HCT116 (cell line): ENCODE results near the gene KCNIP3. TPM values are rescaled to one million over a fixed set of nuclear protein-coding genes. Genes with fewer than 3 reads are reported as not detected.

ENCODE experiments used
- ATAC-seq: fragments of 200-7000 bp; cut with Tn5 transposase; 2 replicates; pipeline ENCODE4 v1.9.1; 2020; ENCODE audit warnings: mild to moderate bottlenecking, moderate library complexity
- BruUV-seq: library from RNA; stranded (reverse); fragments of 400-500 nt; replicated peaks from 2 replicates; lab custom pipeline; 2021; lab: Mats Ljungman, UMichigan
- CTCF ChIA-PET: fragments of 300-600 bp; sonication (Branson Sonifier 250); formaldehyde crosslinking; loops from one replicate; lab custom pipeline; 2021; ENCODE audit warnings: antibody characterized with exemption; lab: Charles Lee
- POLR2A ChIA-PET: fragments of 300-600, 350-600 bp; sonication (Branson Sonifier 250); formaldehyde crosslinking; loops from one replicate; lab custom pipeline; 2021; ENCODE audit warnings: antibody characterized with exemption; lab: Charles Lee
- RAD21 ChIA-PET, 2 experiments: fragments of 300-600 bp; sonication (Branson Sonifier 250); formaldehyde crosslinking; loops; one replicate each; lab custom pipeline; 2023; ENCODE audit warnings: low total read pairs in 2 of 2; ENCODE audit not compliant: uncharacterized antibody in 2 of 2, unreplicated experiment in 2 of 2, low non-redundant PET in 1 of 2; lab: Charles Lee
- DNase-seq: peaks from one replicate; pipeline ENCODE4 v3.0.0-alpha.2; 2010; ENCODE audit warnings: low read depth, low spot score
- H2AFZ ChIP-seq: fragments of 200-600 bp; shearing (Covaris generic), sonication (generic); 2 replicates; pipeline ENCODE4 v1.6.1; 2017; ENCODE audit warnings: low read depth, mixed run types, mixed read lengths, antibody characterized with exemption, low read length; ENCODE audit not compliant: poor library complexity, severe bottlenecking
- H3K27ac ChIP-seq: 2 replicates; pipeline ENCODE4 v1.5.1; 2012; ENCODE audit warnings: low read depth, low read length
- H3K27me3 ChIP-seq: fragments of 200-600 bp; sonication (generic); 2 replicates; pipeline ENCODE4 v1.6.1; 2016; ENCODE audit warnings: mixed run types, low read length, mixed read lengths; ENCODE audit not compliant: insufficient read depth
- H3K36me3 ChIP-seq, 2 experiments: fragments of 200-500 bp in 1 of 2; fragments of 200-600 bp in 1 of 2; sonication (Bioruptor generic) in 1 of 2; sonication (generic) in 1 of 2; 2 replicates each; pipeline versions ENCODE4 v1.5.1 to v1.6.1; 2014 to 2016; ENCODE audit warnings: low read length in 2 of 2, inconsistent platforms in 1 of 2, mixed read lengths in 1 of 2, mixed run types in 1 of 2; ENCODE audit not compliant: insufficient read depth in 2 of 2, control insufficient read depth in 1 of 2
- H3K4me1 ChIP-seq, 2 experiments: fragments of 200-600 bp in 1 of 2; sonication (generic) in 1 of 2; 2 replicates each; pipeline versions ENCODE4 v1.5.1 to v1.6.1; 2012 to 2017; ENCODE audit warnings: low read length in 2 of 2, inconsistent platforms in 1 of 2, mild to moderate bottlenecking in 1 of 2, mixed read lengths in 1 of 2, mixed run types in 1 of 2, moderate library complexity in 1 of 2; ENCODE audit not compliant: insufficient read depth in 2 of 2, control insufficient read depth in 1 of 2
- H3K4me2 ChIP-seq: fragments of 200-600 bp; sonication (generic); 2 replicates; pipeline ENCODE4 v1.6.1; 2017; ENCODE audit warnings: mixed run types, low read length, mixed read lengths
- H3K4me3 ChIP-seq, 2 experiments: fragments of 200-600 bp in 1 of 2; sonication (generic) in 1 of 2; replicated peaks in 1 of 2; 2 replicates each; pipeline ENCODE4 v1.5.1; 2011 to 2016; ENCODE audit warnings: low read length in 2 of 2, control low read depth in 1 of 2, low read depth in 1 of 2, mild to moderate bottlenecking in 1 of 2, mixed read lengths in 1 of 2, mixed run types in 1 of 2
- H3K79me2 ChIP-seq: fragments of 200-600 bp; sonication (generic); 2 replicates; pipeline ENCODE4 v1.6.1; 2017; ENCODE audit warnings: mild to moderate bottlenecking, mixed run types, low read length, moderate library complexity, mixed read lengths; ENCODE audit not compliant: insufficient read depth
- H3K9ac ChIP-seq: fragments of 200-600 bp; sonication (generic); 2 replicates; pipeline ENCODE4 v1.6.1; 2016; ENCODE audit warnings: low read length, mixed read lengths
- H3K9me2 ChIP-seq: fragments of 200-600 bp; sonication (generic), shearing (Covaris generic); 2 replicates; pipeline ENCODE4 v1.6.1; 2017; ENCODE audit warnings: mixed run types, mild to moderate bottlenecking, moderate library complexity; ENCODE audit not compliant: insufficient read depth
- H3K9me3 ChIP-seq, 2 experiments: fragments of 200-500 bp in 1 of 2; fragments of 200-600 bp in 1 of 2; sonication (Bioruptor generic) in 1 of 2; sonication (generic) in 1 of 2; 2 replicates each; pipeline ENCODE4 v1.6.1; 2014 to 2017; ENCODE audit warnings: low read length in 2 of 2, mixed read lengths in 2 of 2, inconsistent platforms in 1 of 2, low read depth in 1 of 2, mild to moderate bottlenecking in 1 of 2, mixed run types in 1 of 2, moderate library complexity in 1 of 2; ENCODE audit not compliant: control insufficient read depth in 1 of 2, insufficient read depth in 1 of 2
- H4K20me1 ChIP-seq: fragments of 200-600 bp; sonication (generic), shearing (Covaris generic); 2 replicates; pipeline ENCODE4 v1.6.1; 2017; ENCODE audit warnings: mixed run types, mild to moderate bottlenecking, moderate library complexity; ENCODE audit not compliant: insufficient read depth
- ATF3 ChIP-seq: IDR thresholded peaks from 2 replicates; pipeline ENCODE4 v1.6.1; 2012
- CBX3 ChIP-seq: IDR thresholded peaks from 2 replicates; pipeline ENCODE4 v1.6.1; 2012; ENCODE audit warnings: low read depth
- CEBPB ChIP-seq: IDR thresholded peaks from 2 replicates; pipeline ENCODE4 v1.6.1; 2012; ENCODE audit warnings: low read depth
- EGR1 ChIP-seq: IDR thresholded peaks from 2 replicates; pipeline ENCODE4 v1.6.1; 2012; ENCODE audit warnings: low read depth
- ELF1 ChIP-seq: IDR thresholded peaks from 2 replicates; pipeline ENCODE4 v1.6.1; 2012; ENCODE audit warnings: low read depth, borderline replicate concordance
- EZH2 ChIP-seq: fragments of 200-600 bp; sonication (generic); IDR thresholded peaks from 2 replicates; pipeline ENCODE4 v1.6.1; 2017; ENCODE audit warnings: antibody characterized with exemption, mixed run types
- EZH2phosphoT487 ChIP-seq: fragments of 200-600 bp; IDR thresholded peaks from 2 replicates; pipeline ENCODE4 v1.6.1; 2018; ENCODE audit warnings: antibody characterized with exemption, borderline replicate concordance
- JUND ChIP-seq: IDR thresholded peaks from 2 replicates; pipeline ENCODE4 v1.6.1; 2012
- RAD21 ChIP-seq: IDR thresholded peaks from 2 replicates; pipeline ENCODE4 v1.6.1; 2012; ENCODE audit warnings: low read depth, mild to moderate bottlenecking
- SP1 ChIP-seq: IDR thresholded peaks from 2 replicates; pipeline ENCODE4 v1.6.1; 2012; ENCODE audit warnings: low read depth
- SRF ChIP-seq: IDR thresholded peaks from 2 replicates; pipeline ENCODE4 v1.6.1; 2012; ENCODE audit warnings: low read depth
- YY1 ChIP-seq: IDR thresholded peaks from 2 replicates; pipeline ENCODE4 v1.6.1; 2011; ENCODE audit warnings: low read length, low read depth, moderate library complexity, mild to moderate bottlenecking; ENCODE audit not compliant: insufficient replicate concordance; ENCODE audit errors: extremely low read depth
- ZBTB33 ChIP-seq: IDR thresholded peaks from 2 replicates; pipeline ENCODE4 v1.6.1; 2011; ENCODE audit warnings: mild to moderate bottlenecking, low read length, moderate library complexity; ENCODE audit not compliant: insufficient replicate concordance; ENCODE audit errors: extremely low read depth
- ZFX ChIP-seq: fragments of 450-650 bp; IDR thresholded peaks from 2 replicates; pipeline ENCODE4 v1.6.1; 2017
- intact Hi-C: fragments of 100-400 bp; cut with micrococcal nuclease; formaldehyde crosslinking; loops from 2 replicates; pipeline ENCODE4 v1.10.0; 2022
- total RNA-seq: library from RNA; stranded (reverse); gene quantifications from one replicate; pipeline ENCODE4 v1.2.1, GENCODE V29; 2021; ENCODE audit not compliant: unreplicated experiment
- TF ChIP-seq, protein P1 (sequence below), 3 experiments: fragments of 200-600 bp in 1 of 3; sonication (generic) in 1 of 3; IDR thresholded peaks in 2 of 3; conservative IDR thresholded peaks in 1 of 3; 2 replicates each; pipeline ENCODE4 v1.5.1; 2012 to 2017; ENCODE audit warnings: low read depth in 2 of 3, low read length in 2 of 3, antibody characterized with exemption in 1 of 3, borderline replicate concordance in 1 of 3, control low read depth in 1 of 3, mild to moderate bottlenecking in 1 of 3, mixed read lengths in 1 of 3, mixed run types in 1 of 3, moderate library complexity in 1 of 3; ENCODE audit not compliant: insufficient read depth in 1 of 3
- TF ChIP-seq, protein P2 (sequence below): IDR thresholded peaks from 2 replicates; pipeline ENCODE4 v1.6.1; 2012; ENCODE audit warnings: low read depth

The KCNIP3 gene
- total RNA-seq, 1 experiment from 2014 or later = 3.1 TPM

GRCh38 chr2:95334916-95335641 lies 37.9 kb downstream of the KCNIP3 start:
- Histone ChIP-seq H3K79me2 (no peaks in the 10 kb centered on the region), H4K20me1 (no peaks in the 10 kb centered on the region), H3K4me2 (no peak overlapping the region), H3K27me3 (no peaks in the 10 kb centered on the region), H2AFZ (no peak overlapping the region), H3K9me2 (no peaks in the 10 kb centered on the region), H3K4me3 (no peak overlapping the region), H3K9ac (no peak overlapping the region), H3K9me3 (no peaks in the 10 kb centered on the region), H3K36me3 (no peaks in the 10 kb centered on the region), H3K27ac (no peak overlapping the region; the same call in 1 of the 2 replicates), H3K4me1 (peaks cover 16 to 22% of the 10 kb centered on the region in 2 experiments; a peak in 3 of 4 replicates)
- ATAC-seq (no peak), DNase-seq (no peak)
- ChIA-PET POLR2A (no interaction called here), RAD21 (no interaction called here), CTCF (interaction anchor here (1.5 kb wide), 1 partner anchor 10 kb away, joined by 7 read pairs; no protein-coding TSS in a partner anchor)
- no TSS peak for BruUV-seq
- TF ChIP-seq ZBTB33 = no peak
- no peak for TF ChIP-seq YY1
- TF ChIP-seq CEBPB = no peak
- no peak for TF ChIP-seq SP1
- TF ChIP-seq CBX3 = no peak
- TF ChIP-seq, protein P1, sequence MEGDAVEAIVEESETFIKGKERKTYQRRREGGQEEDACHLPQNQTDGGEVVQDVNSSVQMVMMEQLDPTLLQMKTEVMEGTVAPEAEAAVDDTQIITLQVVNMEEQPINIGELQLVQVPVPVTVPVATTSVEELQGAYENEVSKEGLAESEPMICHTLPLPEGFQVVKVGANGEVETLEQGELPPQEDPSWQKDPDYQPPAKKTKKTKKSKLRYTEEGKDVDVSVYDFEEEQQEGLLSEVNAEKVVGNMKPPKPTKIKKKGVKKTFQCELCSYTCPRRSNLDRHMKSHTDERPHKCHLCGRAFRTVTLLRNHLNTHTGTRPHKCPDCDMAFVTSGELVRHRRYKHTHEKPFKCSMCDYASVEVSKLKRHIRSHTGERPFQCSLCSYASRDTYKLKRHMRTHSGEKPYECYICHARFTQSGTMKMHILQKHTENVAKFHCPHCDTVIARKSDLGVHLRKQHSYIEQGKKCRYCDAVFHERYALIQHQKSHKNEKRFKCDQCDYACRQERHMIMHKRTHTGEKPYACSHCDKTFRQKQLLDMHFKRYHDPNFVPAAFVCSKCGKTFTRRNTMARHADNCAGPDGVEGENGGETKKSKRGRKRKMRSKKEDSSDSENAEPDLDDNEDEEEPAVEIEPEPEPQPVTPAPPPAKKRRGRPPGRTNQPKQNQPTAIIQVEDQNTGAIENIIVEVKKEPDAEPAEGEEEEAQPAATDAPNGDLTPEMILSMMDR (IDR thresholded peaks at IDR 0.05 in 2 of 3, conservative IDR thresholded peaks at IDR 0.05 in 1 of 3; ENCODE audit: borderline replicate concordance in 1 of 3, insufficient read depth in 1 of 3, low read depth in 2 of 3, low read length in 2 of 3) = no peak
- TF ChIP-seq JUND = no peak
- no peak for TF ChIP-seq RAD21
- TF ChIP-seq SRF = no peak
- no peak for TF ChIP-seq EGR1
- TF ChIP-seq, protein P2, sequence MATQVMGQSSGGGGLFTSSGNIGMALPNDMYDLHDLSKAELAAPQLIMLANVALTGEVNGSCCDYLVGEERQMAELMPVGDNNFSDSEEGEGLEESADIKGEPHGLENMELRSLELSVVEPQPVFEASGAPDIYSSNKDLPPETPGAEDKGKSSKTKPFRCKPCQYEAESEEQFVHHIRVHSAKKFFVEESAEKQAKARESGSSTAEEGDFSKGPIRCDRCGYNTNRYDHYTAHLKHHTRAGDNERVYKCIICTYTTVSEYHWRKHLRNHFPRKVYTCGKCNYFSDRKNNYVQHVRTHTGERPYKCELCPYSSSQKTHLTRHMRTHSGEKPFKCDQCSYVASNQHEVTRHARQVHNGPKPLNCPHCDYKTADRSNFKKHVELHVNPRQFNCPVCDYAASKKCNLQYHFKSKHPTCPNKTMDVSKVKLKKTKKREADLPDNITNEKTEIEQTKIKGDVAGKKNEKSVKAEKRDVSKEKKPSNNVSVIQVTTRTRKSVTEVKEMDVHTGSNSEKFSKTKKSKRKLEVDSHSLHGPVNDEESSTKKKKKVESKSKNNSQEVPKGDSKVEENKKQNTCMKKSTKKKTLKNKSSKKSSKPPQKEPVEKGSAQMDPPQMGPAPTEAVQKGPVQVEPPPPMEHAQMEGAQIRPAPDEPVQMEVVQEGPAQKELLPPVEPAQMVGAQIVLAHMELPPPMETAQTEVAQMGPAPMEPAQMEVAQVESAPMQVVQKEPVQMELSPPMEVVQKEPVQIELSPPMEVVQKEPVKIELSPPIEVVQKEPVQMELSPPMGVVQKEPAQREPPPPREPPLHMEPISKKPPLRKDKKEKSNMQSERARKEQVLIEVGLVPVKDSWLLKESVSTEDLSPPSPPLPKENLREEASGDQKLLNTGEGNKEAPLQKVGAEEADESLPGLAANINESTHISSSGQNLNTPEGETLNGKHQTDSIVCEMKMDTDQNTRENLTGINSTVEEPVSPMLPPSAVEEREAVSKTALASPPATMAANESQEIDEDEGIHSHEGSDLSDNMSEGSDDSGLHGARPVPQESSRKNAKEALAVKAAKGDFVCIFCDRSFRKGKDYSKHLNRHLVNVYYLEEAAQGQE = no peak
- TF ChIP-seq ZFX = no peak
- no peak for TF ChIP-seq ELF1
- no peak for TF ChIP-seq EZH2phosphoT487
- no peak for TF ChIP-seq ATF3
- no peak for TF ChIP-seq EZH2
- intact Hi-C loops = no loop called here
